GM12891 (cell line): ENCODE data around the gene C2CD5.

ENCODE experiments used
- POLR2A ChIP-seq: IDR thresholded peaks from 2 replicates; pipeline ENCODE4 v1.6.1; 2011; ENCODE audit warnings: low read depth, low read length, control low read depth
- POLR2AphosphoS5 ChIP-seq: IDR thresholded peaks from 2 replicates; pipeline ENCODE4 v1.6.1; 2011; ENCODE audit warnings: low read depth, low read length, control low read depth

GRCh38 chr12:22473212-22473611 is 71.1 kb downstream of the C2CD5 start:
- TF ChIP-seq POLR2AphosphoS5 (no peak), POLR2A (no peak)
